ENCODE data around the gene FN1.

FN1 gene

GRCh38 chr2:215441560-215442400, 5.9 kb upstream of the FN1 start:
- DNase-seq (ENCODE audit: low read depth in 3 of 3), result no peak

GRCh38 chr2:215439980-215440512, 4.2 kb upstream of the FN1 start:
- DNase-seq (ENCODE audit: low read depth in 3 of 3), result no peak

GRCh38 chr2:215439404-215439803, 3.5 kb upstream of the FN1 start:
- DNase-seq (ENCODE audit: low read depth in 3 of 3), result no peak

DNA sequence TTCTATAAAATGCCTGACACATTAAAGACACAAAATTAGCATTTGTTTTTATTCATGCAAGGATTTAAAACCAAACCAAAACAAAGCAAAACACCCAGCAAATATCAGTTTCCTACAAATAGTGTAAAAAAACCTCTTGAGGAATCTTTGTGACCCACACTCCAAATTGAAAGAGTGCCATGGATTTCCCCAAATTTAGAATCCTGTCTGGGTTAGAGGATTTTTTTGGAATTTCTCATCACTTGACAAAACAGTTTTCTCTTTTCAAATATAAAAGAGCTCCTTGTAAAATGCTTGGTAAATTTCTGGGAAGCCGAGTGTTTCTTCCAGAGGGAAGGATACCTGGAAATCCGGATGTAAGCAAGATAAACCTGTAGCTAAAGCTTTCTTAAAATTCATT, 1.7 kb upstream of the FN1 start:
- no peak for DNase-seq (ENCODE audit: low read depth in 3 of 3)

DNA sequence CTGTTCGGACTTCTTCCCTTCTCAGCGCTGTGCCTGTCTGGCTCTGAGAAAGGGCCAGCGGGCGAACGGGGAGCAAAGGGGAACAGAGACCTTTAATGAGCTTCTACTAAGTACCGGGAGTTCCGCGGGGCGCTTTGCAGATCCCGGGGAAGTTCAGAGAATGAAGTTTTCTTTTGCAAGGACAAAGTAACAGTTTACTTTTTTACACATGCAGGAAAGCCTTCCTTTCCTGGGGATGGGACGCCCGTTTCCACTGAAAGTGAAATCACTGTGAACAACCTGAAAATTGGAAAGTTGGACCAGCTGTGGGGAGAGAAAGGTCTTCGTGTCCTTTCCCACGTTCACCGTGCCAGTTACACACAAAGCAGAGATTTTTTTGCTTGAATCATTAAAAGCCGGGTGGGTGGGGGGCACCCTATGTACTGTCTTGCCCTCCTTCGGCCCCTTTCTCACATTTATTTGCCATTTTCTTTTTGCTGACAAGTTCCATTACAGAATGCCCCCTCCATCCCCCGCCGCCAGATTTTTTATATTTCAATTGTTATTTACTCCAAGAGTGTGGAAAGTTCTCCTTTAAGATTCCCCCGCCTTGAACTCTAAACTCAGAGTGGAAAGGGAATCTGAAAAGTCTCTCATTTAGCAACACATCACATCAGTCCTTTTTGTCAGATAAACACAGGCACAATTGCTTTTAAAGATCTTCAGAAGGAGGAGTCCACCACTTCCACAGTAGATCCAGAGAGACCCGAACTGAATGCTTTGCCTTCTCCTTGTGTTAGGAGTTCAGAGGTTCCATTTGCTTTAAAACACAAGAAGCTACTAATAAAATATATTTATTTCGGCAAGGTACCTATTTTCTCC, 1.1 kb upstream of the FN1 start:
- no peak for DNase-seq (ENCODE audit: low read depth in 3 of 3)

DNA sequence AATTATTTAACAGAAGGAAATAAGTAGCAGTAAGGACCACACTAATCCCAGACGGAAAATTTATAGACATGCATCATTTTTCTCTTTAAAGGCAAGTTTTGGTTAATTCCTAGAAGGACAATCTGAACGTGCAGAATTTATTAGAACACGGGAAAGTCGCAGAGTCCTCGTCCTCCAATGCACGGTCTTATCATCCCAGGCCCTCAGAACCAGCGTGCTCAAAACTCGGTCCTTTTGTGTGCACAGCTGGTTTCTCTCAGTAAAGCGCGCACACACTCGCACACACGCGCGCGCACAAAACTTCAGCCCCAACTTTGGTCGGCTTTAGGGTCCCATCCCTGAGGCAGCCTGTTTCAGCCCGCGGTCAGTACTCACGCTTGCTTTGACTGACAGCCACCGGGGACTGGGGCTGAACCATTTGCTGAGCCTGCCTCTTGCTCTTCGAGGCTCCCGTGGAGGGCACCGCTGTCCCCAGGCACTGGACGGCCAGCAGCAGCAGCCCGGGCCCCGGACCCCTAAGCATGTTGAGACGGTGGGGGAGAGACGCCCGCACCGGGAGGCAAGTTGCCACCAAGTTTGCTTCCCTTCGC, 493 bp downstream of the FN1 start:
- no peak for DNase-seq (ENCODE audit: low read depth in 3 of 3)

DNA sequence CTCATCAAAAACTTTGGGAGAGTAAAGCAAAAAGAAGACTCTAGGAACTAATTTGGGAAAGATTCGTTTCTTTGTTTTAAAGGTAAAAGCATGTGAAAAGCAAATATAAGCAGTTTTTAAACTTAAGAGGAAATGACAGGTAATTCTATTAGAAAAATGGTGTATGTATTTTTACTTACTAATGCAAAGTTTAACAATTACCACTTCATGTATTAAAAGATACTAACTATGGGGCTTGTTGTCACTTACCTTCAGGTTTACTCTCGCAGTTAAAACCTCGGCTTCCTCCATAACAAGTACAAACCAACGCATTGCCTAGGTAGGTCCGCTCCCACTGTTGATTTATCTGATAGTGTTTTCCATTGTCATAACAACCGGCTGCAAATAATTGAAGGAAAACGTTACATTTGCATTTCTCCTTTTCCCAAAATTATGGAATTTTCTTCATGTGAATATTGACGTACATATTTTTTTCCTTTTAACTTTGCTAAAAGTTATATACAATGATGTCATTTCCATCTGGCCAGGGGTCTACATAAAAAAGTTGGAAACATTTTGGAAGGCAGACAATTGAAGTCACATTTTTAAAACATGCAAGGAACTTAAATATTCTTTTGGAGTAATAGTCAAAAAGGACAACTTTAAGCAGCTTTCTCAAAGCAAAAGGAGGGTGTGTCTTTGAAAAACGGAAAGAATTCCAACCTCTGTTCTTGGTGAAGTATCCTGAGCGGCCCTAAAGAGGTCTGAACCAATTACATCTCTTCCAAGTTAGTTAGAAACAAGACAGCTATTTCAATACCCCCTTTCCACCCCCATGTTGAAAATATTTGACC, 1.2 kb downstream of the FN1 start:
- no peak for DNase-seq (ENCODE audit: low read depth in 3 of 3)

- no peak for DNase-seq (ENCODE audit: low read depth in 3 of 3)
Measured at GRCh38 chr2:215432759-215433594, 2.9 kb downstream of the FN1 start.

DNA sequence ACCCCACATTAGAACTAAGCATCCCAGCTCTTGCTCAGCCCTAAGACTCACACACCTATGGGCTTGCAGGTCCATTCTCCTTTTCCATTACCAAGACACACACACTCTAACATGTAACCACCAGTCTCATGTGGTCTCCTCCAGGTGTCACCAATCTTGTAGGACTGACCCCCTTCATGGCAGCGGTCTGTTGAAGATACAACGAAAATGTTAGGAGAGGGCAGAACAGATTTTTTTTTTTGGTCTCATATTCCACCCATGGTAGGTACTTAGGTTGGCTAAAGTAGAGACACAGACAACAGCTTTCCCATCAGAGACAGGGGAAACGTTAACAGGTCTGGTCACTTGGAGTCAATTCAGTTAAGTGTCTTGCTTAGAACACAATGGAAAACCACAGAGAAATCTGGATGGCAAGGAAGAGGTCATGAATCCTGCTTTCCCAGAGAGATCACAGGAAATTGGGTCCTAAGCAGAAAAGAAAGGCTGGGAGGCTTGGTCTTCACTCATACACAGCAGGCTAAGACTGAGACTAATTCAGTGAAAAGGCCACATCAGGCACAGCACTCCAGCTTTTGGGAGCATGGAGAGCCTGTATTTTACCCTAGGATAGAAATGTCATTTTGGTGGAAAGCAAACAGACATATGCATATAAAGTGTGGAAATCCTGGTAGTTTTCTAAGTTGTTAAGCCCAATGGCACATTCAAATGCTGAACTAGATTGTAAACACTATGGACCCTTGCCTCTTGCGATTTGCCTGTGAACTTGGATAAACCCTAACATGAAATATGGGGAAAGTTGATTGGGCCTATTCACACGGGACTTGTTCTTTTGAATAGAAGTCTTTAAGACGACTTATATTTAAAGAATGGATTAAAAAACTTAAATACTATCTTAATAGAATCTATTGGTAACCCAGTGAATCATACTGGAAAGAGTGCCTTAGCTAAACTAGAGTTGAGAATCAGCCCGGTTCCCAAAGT, 3.8 kb downstream of the FN1 start:
- DNase-seq (ENCODE audit: low read depth in 3 of 3), result no peak

GRCh38 chr2:215431290-215431689, 4.6 kb downstream of the FN1 start:
- DNase-seq (ENCODE audit: low read depth in 3 of 3), result no peak

DNA sequence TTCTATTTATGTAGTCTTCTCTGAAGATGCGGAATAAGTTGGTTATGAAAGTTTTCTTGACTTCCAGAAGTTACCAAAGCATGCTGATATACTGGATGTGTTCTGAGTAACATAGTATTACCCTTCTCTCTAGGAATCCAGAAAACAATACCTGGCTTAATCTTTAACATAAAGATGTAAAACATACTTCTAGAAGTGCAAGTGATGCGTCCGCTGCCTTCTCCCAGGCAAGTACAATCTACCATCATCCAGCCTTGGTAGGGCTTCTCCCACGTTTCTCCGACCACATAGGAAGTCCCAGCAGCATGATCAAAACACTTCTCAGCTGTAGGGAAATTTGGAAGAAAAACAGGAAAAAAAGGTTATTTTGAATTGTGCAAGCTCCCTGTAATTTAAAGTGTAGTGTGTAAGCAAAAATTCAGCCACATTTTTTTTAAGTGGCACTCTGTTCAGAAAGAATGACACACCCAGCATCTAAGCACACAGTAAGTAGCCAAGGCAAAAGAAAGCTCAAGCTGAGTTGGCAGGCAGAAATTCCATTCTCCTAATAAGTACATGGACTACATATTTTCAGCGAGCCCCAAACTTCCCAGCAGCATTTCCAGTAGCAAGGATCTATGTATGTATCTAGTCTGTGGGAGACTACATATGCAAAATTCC, 5.2 kb downstream of the FN1 start:
- no peak for DNase-seq (ENCODE audit: low read depth in 3 of 3)

GRCh38 chr2:215429424-215429823, 6.4 kb downstream of the FN1 start:
- DNase-seq (ENCODE audit: low read depth in 3 of 3), result no peak

GRCh38 chr2:215428060-215428910, 7.6 kb downstream of the FN1 start:
- DNase-seq (ENCODE audit: low read depth in 3 of 3), result no peak

GRCh38 chr2:215427585-215427984, 8.3 kb downstream of the FN1 start:
- no peak for DNase-seq (ENCODE audit: low read depth in 3 of 3)

GRCh38 chr2:215425021-215425782, 10.7 kb downstream of the FN1 start:
- no peak for DNase-seq (ENCODE audit: low read depth in 3 of 3)

GRCh38 chr2:215423928-215424540, 11.8 kb downstream of the FN1 start:
- no peak for DNase-seq (ENCODE audit: low read depth in 3 of 3)

DNA sequence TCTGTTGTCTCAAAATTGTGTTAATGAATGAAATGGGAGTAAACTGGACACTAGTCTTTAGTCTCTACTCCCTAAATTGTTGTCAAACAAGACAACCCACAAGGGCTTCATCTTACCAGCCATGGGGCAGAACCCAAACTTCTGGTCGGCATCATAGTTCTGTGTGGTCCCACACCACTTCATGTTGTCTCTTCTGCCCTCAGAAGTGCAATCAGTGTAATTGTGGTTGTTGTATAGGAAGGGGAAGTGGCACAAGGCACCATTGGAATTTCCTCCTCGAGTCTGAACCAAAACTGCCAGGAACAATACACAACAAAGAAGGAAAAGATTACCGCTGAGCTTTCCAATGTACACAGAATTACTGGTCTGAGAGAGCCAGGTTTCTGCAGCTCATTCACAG, 12.6 kb downstream of the FN1 start:
- DNase-seq (ENCODE audit: low read depth in 3 of 3), result no peak

Data from stimulated activated CD4-positive, alpha-beta T cell treated with anti-CD3 and anti-CD28 coated beads, TNF-alpha, amount 100 ng/mL, for 48 hours (primary cell).